ENCODE measurements around the gene HTATIP2.
"Not testable (repeated sequence)": the region's sequence is repeated elsewhere in the genome, so short reads cannot be mapped to it uniquely, and the experiment has no call there.

HTATIP2 gene

GRCh38 chr11:20373147-20373546 is 9.6 kb downstream of the HTATIP2 start:
- no peak for DNase-seq

- no peak for DNase-seq
Measured at GRCh38 chr11:20373568-20374209, 10.2 kb downstream of the HTATIP2 start.

DNA sequence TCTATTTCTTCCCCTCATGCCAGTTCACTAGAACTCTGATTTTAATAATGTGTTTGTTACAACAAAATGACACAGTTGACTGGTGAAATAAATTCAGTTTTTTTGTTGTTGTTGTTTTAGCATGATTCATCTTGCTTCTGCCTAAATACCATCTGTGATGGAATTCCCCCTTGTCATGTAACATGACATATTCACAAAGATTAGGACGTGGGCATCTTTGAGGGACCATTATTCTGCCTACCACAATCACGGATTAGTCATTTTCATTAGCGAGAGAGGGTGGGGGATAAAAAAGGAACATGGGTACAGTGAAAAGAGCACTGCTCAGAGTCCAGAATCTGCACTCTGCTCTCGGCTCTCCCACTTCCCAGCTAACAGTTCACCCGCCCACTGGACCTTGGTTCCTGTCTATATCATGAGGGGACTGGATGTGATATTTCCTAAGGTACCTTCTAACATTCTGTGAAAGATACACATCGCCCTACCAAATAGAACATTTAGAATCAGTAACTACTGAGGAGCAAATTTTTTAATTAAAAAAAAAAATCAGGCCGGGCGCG is 11.3 kb downstream of the HTATIP2 start:
- no peak for DNase-seq

DNA sequence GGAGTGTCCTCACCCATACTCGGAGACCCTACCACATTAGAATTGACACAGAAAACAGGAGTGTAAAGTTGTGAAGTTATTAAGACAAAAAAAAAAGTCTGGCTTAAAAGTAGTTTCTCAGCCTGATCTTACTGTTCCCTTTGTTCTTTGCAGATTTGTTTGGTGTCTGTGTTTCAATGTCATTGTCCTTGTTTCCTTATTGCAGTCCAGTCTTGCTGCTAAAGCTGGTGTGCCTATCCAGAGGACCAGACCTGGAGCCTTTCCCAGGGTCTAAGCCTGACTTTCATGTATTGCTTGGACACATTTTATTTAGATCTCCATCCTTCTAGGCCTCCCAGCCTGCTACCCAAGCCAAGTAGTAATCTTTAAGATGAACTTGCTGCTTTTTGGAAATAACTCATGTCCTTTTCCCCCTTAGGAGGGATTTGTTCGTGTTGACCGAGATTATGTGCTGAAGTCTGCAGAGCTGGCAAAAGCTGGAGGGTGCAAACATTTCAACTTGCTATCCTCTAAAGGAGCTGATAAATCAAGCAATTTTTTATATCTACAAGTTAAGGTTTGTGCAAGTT is 12.7 kb downstream of the HTATIP2 start:
- DNase-seq: no peak

DNA sequence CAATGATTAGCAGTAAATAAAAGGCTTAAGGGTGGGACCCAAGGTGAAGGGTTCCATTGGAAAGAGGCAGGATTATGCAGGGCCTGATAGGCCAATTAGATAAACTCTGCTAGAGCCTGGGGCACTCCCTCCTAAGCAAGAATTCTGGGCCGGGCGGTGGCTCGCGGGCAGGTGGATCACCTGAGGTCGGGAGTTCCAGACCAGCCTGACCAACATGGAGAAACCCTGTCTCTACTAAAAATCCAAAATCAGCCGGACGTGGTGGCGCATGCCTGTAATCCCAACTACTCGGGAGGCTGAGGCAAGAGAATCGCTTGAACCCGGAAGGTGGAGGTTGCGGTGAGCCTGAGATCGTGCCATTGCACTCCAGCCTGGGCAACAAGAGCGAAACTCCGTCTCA is 22.5 kb downstream of the HTATIP2 start:
- DNase-seq: not testable (repeated sequence)

GRCh38 chr11:20387261-20388095 is 24.0 kb downstream of the HTATIP2 start, which contains the start of gene PRMT3:
PRMT3 (plus strand) TSS chr11:20387716; CDS start chr11:20387747, 31 bp downstream.
- DNase-seq: peak; percentile 87

- no peak for DNase-seq
Measured at GRCh38 chr11:20388096-20389055, 24.9 kb downstream of the HTATIP2 start.

DNA sequence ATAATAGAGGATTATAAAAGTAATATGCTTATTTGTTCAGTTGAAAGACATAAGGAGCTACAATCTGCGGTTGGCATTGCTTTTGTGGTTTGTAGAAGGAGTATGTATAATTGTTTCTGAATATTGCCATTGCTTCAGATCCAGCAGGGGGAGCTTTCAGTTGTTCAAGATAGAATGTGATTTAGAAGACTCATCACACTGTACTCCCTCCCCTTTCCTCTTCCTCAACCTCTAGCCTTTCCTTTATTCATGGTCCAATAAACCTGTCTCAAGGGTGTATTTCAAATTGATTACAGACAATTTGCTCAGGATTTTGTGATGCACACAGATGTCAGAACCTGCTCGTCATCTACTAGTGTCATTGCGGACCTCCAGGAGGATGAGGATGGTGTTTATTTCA is 33.8 kb downstream of the HTATIP2 start:
- peak; percentile 9 for DNase-seq

DNA sequence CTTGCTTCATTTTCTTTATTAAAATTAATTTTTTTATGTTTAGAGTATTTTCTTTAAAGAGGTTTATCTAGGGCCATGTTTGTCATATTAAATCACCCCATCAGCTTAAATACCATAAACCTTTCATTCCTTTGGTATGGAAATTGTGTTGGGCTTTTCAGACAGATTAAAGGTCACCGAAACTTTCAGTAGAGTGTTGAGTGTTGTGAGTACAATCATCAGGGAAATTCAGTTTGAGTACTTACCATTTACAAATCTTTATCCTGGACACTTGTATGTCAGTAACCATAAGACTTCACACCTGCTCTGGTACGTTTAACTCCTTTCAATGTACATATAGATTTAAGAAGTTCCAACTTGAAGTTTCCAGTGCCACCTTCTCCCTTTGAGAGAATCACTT is 36.0 kb downstream of the HTATIP2 start:
- DNase-seq: no peak

DNA sequence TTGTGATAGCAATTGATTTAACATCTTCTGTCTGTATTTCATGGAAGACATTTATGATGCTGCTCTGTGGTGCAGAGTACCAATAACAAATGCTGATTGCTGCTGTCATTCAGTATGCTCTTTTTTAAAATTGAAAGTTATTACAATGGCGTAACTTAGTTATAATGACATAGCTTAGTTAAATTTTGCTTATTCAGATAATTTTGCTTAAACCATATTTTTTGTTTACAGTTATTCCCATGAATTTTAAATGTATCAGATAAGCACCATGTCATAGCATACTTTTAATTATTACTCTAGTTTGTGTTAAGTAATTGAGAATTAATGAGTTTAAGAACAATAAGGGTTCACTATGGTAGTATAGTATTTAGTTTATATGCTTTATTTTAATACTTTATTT is 39.5 kb downstream of the HTATIP2 start:
- no peak for DNase-seq

DNA sequence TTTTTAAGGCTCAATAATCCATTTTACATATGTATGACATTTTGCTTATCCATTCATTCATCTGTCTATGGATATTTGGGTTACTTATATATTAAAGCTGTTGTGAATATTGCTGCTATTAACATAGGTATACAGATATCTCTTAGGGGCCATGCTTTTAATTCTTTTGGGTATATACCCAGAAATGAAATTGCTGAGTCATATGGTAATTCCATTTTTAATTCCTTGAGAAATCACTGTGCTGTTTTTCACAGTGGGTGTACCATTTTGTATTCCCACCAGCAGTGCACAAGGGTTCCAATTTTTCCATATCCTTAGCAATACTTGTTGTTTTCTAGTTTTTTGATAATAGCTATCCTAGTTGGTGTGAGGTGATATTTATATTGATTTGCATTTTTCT is 43.0 kb downstream of the HTATIP2 start:
- DNase-seq: no peak

- no peak for DNase-seq
Measured at GRCh38 chr11:20407344-20407743, 43.8 kb downstream of the HTATIP2 start.

- no peak for DNase-seq
Measured at GRCh38 chr11:20415432-20415831, 51.9 kb downstream of the HTATIP2 start.

- no peak for DNase-seq
Measured at GRCh38 chr11:20417771-20418170, 54.3 kb downstream of the HTATIP2 start.

- DNase-seq: no peak
Measured at GRCh38 chr11:20421946-20422345, 58.4 kb downstream of the HTATIP2 start.

DNA sequence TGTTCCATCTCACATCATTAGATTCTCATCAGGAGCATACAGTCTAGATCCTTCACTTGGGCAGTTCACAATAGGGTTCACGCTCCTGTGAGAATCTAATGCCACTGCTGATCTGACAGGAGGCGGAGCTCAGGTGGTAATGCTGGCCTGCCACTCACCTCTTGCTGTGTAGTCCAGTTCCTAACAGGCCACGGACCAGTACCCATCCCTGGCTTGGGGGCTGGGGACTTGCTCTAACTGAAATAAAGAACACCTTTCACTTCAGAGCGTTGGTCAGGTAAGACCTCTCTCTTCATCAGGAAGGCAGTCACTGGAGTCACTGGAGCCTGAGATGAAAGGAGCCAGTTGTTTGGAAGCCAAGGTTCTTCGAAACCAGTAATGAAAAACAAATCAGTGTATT is 65.7 kb downstream of the HTATIP2 start:
- DNase-seq: no peak

Data from NCI-H510A (cell line).